Esophagus muscularis mucosa (tissue), 4 donors: ENCODE measurements around the gene SHF.

Source experiments
- EP300 ChIP-seq: sonication (generic); formaldehyde crosslinking; IDR thresholded peaks from one replicate; pipeline ENCODE4 v1.6.1; 2017; ENCODE audit warnings: antibody characterized with exemption
- POLR2A ChIP-seq: fragments of 450-650 bp; IDR thresholded peaks from one replicate; pipeline ENCODE4 v1.6.1; 2017; ENCODE audit warnings: antibody characterized with exemption, moderate library complexity, mild to moderate bottlenecking, low read depth
- POLR2AphosphoS5 ChIP-seq, 2 donors: sonication (generic); formaldehyde crosslinking; IDR thresholded peaks; one replicate each; pipeline ENCODE4 v1.6.1; 2017; ENCODE audit warnings: antibody characterized with exemption in 2 of 2
- TF ChIP-seq, protein P1 (sequence below), 3 experiments: fragments of 200-600 bp in 2 of 3; fragments of 450-650 bp in 1 of 3; sonication (generic) in 2 of 3; IDR thresholded peaks; one replicate each; pipeline ENCODE4 v1.5.1; 2017 to 2019; ENCODE audit warnings: antibody characterized with exemption in 3 of 3, mild to moderate bottlenecking in 2 of 3, moderate library complexity in 1 of 3

DNA sequence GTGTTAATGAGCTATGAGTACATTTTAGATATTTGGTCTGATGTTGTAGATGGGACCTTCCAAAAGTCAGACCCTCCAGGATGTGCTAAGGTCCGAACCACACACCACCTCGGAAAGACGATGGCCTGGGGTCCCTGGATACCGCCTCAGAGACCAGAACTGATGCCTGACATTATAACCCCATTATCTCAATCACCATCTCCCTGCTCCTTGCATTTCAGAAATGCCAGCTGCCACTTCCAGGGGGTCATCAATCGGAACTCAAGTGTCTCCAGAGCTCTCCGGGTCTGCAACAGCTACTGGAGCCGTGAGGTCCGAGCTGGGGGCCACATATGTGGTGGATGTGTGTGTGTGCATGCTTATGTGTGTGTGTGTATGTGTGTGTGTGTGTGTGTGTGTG, 50.1 kb downstream of the SHF start:
- TF ChIP-seq, protein P1, sequence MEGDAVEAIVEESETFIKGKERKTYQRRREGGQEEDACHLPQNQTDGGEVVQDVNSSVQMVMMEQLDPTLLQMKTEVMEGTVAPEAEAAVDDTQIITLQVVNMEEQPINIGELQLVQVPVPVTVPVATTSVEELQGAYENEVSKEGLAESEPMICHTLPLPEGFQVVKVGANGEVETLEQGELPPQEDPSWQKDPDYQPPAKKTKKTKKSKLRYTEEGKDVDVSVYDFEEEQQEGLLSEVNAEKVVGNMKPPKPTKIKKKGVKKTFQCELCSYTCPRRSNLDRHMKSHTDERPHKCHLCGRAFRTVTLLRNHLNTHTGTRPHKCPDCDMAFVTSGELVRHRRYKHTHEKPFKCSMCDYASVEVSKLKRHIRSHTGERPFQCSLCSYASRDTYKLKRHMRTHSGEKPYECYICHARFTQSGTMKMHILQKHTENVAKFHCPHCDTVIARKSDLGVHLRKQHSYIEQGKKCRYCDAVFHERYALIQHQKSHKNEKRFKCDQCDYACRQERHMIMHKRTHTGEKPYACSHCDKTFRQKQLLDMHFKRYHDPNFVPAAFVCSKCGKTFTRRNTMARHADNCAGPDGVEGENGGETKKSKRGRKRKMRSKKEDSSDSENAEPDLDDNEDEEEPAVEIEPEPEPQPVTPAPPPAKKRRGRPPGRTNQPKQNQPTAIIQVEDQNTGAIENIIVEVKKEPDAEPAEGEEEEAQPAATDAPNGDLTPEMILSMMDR (IDR thresholded peaks at IDR 0.05), result no peak
- TF ChIP-seq POLR2A (no peak), EP300 (no peak), POLR2AphosphoS5 (IDR thresholded peaks at IDR 0.05) (no peak)
